Gastroesophageal sphincter (tissue), 3 donors: ENCODE results near the gene ATP6V0A1.

ENCODE experiments used
- CTCF ChIP-seq, 4 experiments: fragments of 200-600 bp in 2 of 4; fragments of 450-650 bp in 2 of 4; sonication (generic) in 1 of 4; IDR thresholded peaks; one replicate each; pipeline ENCODE4 v1.5.1; 2017 to 2019; ENCODE audit warnings: antibody characterized with exemption in 4 of 4, mild to moderate bottlenecking in 2 of 4, moderate library complexity in 2 of 4
- POLR2A ChIP-seq, 2 donors: fragments of 450-650 bp; IDR thresholded peaks; one replicate each; pipeline ENCODE4 v1.6.1; 2017; ENCODE audit warnings: antibody characterized with exemption in 2 of 2, mild to moderate bottlenecking in 2 of 2, moderate library complexity in 1 of 2

- TF ChIP-seq CTCF (IDR thresholded peaks at IDR 0.05): no peak
- TF ChIP-seq POLR2A (IDR thresholded peaks at IDR 0.05): no peak
These were observed 17.1 kb upstream of the ATP6V0A1 start for GRCh38 chr17:42441371-42442195.
